Astrocyte of the hippocampus (primary cell): ENCODE results near the gene MBNL1.
A peak's percentile ranks its signal among the peaks of the same experiment; 100 is the strongest.

Experiments used
- DNase-seq: peaks from one replicate; pipeline ENCODE4 v3.0.0; 2011; ENCODE audit warnings: low read depth, low spot score

MBNL1 gene

GRCh38 chr3:152296971-152297370 lies 28.2 kb downstream of the MBNL1 start:
- no peak for DNase-seq

- peak; percentile 69 for DNase-seq
These were observed 29.9 kb downstream of the MBNL1 start for GRCh38 chr3:152298393-152299248.

GRCh38 chr3:152299249-152299976 lies 30.7 kb downstream of the MBNL1 start:
- no peak for DNase-seq

GRCh38 chr3:152300029-152300731 lies 31.5 kb downstream of the MBNL1 start:
- DNase-seq, result no peak

GRCh38 chr3:152301745-152302181 lies 33.0 kb downstream of the MBNL1 start:
- no peak for DNase-seq

GRCh38 chr3:152302521-152303021 lies 33.8 kb downstream of the MBNL1 start:
- DNase-seq, result peak; percentile 74

- DNase-seq, result no peak
These were observed 35.4 kb downstream of the MBNL1 start for GRCh38 chr3:152304160-152304559.

- no peak for DNase-seq
These were observed 36.3 kb downstream of the MBNL1 start for GRCh38 chr3:152305075-152305474.

- DNase-seq, result no peak
These were observed 39.2 kb downstream of the MBNL1 start for GRCh38 chr3:152307829-152308474.

- no peak for DNase-seq
These were observed 39.7 kb downstream of the MBNL1 start for GRCh38 chr3:152308475-152308844.

GRCh38 chr3:152309031-152309430 lies 40.3 kb downstream of the MBNL1 start:
- DNase-seq, result no peak

- no peak for DNase-seq
These were observed 41.0 kb downstream of the MBNL1 start for GRCh38 chr3:152309535-152310307.

GRCh38 chr3:152313430-152313829 lies 44.7 kb downstream of the MBNL1 start:
- DNase-seq, result no peak

- DNase-seq, result no peak
These were observed 45.2 kb downstream of the MBNL1 start for GRCh38 chr3:152313914-152314313.

- DNase-seq, result no peak
These were observed 46.1 kb downstream of the MBNL1 start for GRCh38 chr3:152314677-152315353.

- DNase-seq, result peak; percentile 42
These were observed 46.9 kb downstream of the MBNL1 start for GRCh38 chr3:152315623-152316022.

- no peak for DNase-seq
These were observed 47.6 kb downstream of the MBNL1 start for GRCh38 chr3:152316318-152316717.

GRCh38 chr3:152317184-152317583 lies 48.5 kb downstream of the MBNL1 start:
- DNase-seq, result no peak

- DNase-seq, result peak; percentile 63
These were observed 49.2 kb downstream of the MBNL1 start for GRCh38 chr3:152317956-152318355.

- no peak for DNase-seq
These were observed 49.8 kb downstream of the MBNL1 start for GRCh38 chr3:152318512-152318911.
